ENCODE data around the gene ZBTB8A. TPM values are rescaled to one million over a fixed set of nuclear protein-coding genes. Genes with fewer than 3 reads are reported as not detected.
A peak's percentile ranks its signal among the peaks of the same experiment; 100 is the strongest.

The ZBTB8A gene
- total RNA-seq, result 10 to 100 TPM in 1 of 2 donors, 1 to 10 TPM in 1; 6.4 to 10.6 TPM
- polyA plus RNA-seq (ENCODE audit: insufficient read depth, low read depth, low replicate concordance), result 5.6 TPM
- long read RNA-seq, donor 1, full-length matches to known transcripts, result 6 of 6 reads
- long read RNA-seq, donor 1, partial matches to known transcripts, result 0 of 6 reads
- long read RNA-seq, donor 1, other reads (novel, unspliced or antisense), result 0 of 6 reads
- long read RNA-seq, donor 2, partial matches to known transcripts, result 0 of 1 reads
- long read RNA-seq, donor 2, other reads (novel, unspliced or antisense), result 0 of 1 reads

DNA sequence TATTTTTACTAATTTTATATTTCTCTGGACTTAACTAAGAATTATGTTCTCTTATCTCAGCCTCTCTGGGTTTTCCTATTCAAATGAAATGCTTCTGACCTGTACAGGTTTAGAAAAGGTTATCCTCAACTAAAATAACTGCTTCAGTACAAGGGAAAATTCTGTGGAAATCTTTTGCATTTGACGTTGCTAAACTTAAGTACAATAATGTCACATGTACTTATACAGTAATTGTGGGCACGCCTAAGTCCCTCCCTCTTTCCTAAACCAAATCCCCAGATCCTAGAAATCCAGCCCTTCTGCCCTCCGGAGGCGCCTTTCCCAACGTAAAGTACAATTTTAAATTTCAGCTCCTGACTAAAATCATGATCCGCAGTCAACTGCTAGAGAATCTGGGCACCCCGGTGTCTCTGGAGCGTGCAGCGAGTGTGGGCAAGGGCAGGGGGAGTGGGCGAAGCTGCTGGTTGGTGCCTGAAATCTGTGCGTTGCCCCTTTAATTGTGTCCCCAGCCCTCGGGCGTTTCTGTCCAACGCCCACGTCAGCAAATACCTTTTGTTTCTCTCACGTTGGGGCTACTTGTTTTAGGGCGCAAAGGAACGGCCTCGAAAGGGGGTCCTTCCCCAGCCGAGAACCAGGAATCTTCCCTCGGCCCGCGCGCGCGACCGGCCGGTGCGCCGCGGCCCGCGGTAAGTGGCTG is at the start of gene ZBTB8A:
ZBTB8A (plus strand) TSS at position 541 of the 697 bp plus-strand sequence. CDS start 53,505 bp downstream, outside the sequence.
- Histone ChIP-seq H3K27me3 (no peaks in the 10 kb centered on the region), H3K9me3 (no peaks in the 10 kb centered on the region), H3K27ac (peak within 1 kb of the TSS; percentile 69 to 86), H3K4me1 (peaks cover 8% of the 10 kb centered on the region), H3K36me3 (ENCODE audit: low read depth, missing control alignments) (no peaks in the 10 kb centered on the region), H3K4me3 (peak within 1 kb of the TSS; percentile 59 to 60)
- DNase-seq, result peak; percentile 77
- intact Hi-C loops (cut with DNase I; ENCODE audit: low total_unique reads), result no loop called here
- TF ChIP-seq, protein P1, sequence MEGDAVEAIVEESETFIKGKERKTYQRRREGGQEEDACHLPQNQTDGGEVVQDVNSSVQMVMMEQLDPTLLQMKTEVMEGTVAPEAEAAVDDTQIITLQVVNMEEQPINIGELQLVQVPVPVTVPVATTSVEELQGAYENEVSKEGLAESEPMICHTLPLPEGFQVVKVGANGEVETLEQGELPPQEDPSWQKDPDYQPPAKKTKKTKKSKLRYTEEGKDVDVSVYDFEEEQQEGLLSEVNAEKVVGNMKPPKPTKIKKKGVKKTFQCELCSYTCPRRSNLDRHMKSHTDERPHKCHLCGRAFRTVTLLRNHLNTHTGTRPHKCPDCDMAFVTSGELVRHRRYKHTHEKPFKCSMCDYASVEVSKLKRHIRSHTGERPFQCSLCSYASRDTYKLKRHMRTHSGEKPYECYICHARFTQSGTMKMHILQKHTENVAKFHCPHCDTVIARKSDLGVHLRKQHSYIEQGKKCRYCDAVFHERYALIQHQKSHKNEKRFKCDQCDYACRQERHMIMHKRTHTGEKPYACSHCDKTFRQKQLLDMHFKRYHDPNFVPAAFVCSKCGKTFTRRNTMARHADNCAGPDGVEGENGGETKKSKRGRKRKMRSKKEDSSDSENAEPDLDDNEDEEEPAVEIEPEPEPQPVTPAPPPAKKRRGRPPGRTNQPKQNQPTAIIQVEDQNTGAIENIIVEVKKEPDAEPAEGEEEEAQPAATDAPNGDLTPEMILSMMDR (IDR thresholded peaks at IDR 0.05), result no peak
- no peak for TF ChIP-seq POLR2A (IDR thresholded peaks at IDR 0.05)
- 0 to 1% methylated on average over 33 of the region's 33 CpGs for WGBS, 2 donors

DNA sequence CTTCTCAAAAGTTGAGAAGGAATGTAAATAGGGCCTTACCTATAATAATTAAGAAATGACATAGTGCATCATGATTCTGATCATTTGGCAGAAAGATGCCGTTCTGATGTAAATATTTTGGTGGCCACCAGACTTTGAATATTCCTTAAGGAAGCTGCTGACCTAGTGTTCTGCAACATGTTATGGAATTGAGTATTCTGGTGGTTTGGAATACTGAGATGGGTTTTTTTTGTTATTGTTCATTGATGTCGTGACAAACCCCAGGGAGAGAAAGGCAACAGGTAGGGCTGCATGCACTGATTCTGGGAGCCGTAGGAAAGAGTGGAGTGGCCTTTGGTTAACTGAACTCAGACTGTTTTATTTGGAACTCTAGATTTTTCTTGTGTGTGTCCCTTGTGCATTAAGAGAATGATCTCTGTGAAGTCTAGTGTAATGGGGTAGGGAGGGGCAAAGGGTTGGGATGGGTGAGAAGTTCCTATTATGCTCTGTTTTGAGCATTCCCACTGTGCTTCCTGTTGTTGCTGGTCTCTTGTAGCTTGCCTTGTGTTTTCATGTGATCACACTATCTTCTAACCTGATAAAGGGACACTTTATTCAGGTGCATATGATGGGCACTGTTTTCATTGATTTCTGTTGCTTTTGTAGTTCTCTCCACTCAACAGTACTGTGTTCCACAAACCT is 49.3 kb upstream of the ZBTB8A start:
- DNase-seq, result no peak
- H3K4me1 ChIP-seq, result no peaks in the 10 kb centered on the region
- H3K4me3 ChIP-seq, result no peak overlapping the region
- WGBS, 2 donors, result 87 to 97% methylated on average over 3 of the region's 3 CpGs
- no peaks in the 10 kb centered on the region for H3K9me3 ChIP-seq
- intact Hi-C loops (cut with DNase I; ENCODE audit: low total_unique reads), result no loop called here
- H3K27me3 ChIP-seq, result no peaks in the 10 kb centered on the region
- H3K36me3 ChIP-seq (ENCODE audit: low read depth, missing control alignments), result no peaks in the 10 kb centered on the region
- TF ChIP-seq POLR2A (IDR thresholded peaks at IDR 0.05), result no peak
- TF ChIP-seq, protein P1 (IDR thresholded peaks at IDR 0.05), result no peak
- H3K27ac ChIP-seq, result no peak overlapping the region

DNA sequence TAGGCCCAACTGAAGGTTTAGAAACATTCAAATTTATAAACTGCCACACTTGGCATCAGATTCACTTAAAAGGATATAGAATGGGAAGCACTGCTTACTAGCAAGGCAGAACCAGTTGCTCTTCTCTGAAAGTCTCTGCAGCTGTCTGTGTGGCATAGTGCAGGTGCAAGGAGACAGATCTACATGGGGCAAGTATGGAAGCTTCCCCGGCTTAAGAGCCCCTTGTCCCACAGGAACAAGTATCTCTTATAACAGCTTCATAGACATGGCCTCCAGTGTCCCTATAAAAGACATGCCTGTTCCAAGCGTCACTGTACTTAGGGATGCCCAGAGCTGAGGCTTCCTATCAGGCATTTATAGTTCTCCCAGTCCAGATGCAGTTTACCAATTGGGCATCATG is 47.8 kb upstream of the ZBTB8A start:
- TF ChIP-seq, protein P1 (IDR thresholded peaks at IDR 0.05), result no peak
- no peak for TF ChIP-seq POLR2A (IDR thresholded peaks at IDR 0.05)
- Histone ChIP-seq H3K4me3 (no peak overlapping the region), H3K4me1 (no peaks in the 10 kb centered on the region), H3K27me3 (no peaks in the 10 kb centered on the region), H3K27ac (no peak overlapping the region), H3K36me3 (ENCODE audit: low read depth, missing control alignments) (no peaks in the 10 kb centered on the region), H3K9me3 (no peaks in the 10 kb centered on the region)
- intact Hi-C loops (cut with DNase I; ENCODE audit: low total_unique reads), result no loop called here
- DNase-seq, result no peak
- 87 to 93% methylated on average over 2 of the region's 2 CpGs for WGBS, 2 donors

DNA sequence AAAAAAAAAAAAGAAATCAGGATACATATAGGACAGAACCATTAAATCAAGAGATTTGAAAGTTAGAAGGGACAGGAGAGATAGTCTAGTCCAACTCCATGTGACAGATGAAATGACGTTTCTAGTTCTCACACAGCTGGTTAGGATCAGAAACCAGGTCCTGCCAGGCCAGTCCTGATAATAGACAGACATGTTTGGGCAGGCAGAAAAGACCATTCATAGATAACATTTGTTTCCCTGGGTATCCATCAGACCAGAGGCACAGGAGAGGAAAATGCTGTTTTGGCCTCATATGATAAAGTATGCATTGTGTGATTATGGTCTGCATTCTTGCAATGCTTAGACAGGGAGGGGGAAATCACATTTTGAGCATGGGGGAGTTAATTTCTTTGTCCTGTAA is 45.0 kb upstream of the ZBTB8A start:
- Histone ChIP-seq H3K27ac (no peak overlapping the region), H3K4me3 (no peak overlapping the region), H3K4me1 (no peaks in the 10 kb centered on the region), H3K9me3 (no peaks in the 10 kb centered on the region), H3K36me3 (ENCODE audit: low read depth, missing control alignments) (no peaks in the 10 kb centered on the region), H3K27me3 (no peaks in the 10 kb centered on the region)
- no peak for TF ChIP-seq POLR2A (IDR thresholded peaks at IDR 0.05)
- TF ChIP-seq, protein P1 (IDR thresholded peaks at IDR 0.05), result no peak
- no peak for DNase-seq
- WGBS, 2 donors, result 63 to 82% methylated on average over 1 of the region's 1 CpG
- intact Hi-C loops (cut with DNase I; ENCODE audit: low total_unique reads), result no loop called here
